Osteoblast (primary cell): Measurements from ENCODE around the gene ENOX2. TPM values are rescaled to one million over a fixed set of nuclear protein-coding genes. Genes with fewer than 3 reads are reported as not detected.

Source experiments
- DNase-seq: peaks from one replicate; pipeline ENCODE4 v3.0.0; 2011; ENCODE audit warnings: low spot score, mixed read lengths; ENCODE audit not compliant: insufficient read length; ENCODE audit errors: missing footprints
- H2AFZ ChIP-seq: 2 replicates; pipeline ENCODE4 v1.6.0; 2011; ENCODE audit warnings: mild to moderate bottlenecking, low read length
- H3K27ac ChIP-seq: 2 replicates; pipeline ENCODE4 v1.5.1; 2011; ENCODE audit warnings: mild to moderate bottlenecking, low read depth, low read length, moderate library complexity
- H3K27me3 ChIP-seq: 2 replicates; pipeline ENCODE4 v1.6.0; 2012; ENCODE audit warnings: mild to moderate bottlenecking, control low read depth, inconsistent platforms, low read length, moderate library complexity; ENCODE audit not compliant: insufficient read depth
- H3K36me3 ChIP-seq: 2 replicates; pipeline ENCODE4 v1.5.1; 2011; ENCODE audit warnings: mild to moderate bottlenecking, low read length, control low read depth, moderate library complexity; ENCODE audit not compliant: insufficient read depth
- H3K4me1 ChIP-seq: 2 replicates; pipeline ENCODE4 v1.5.1; 2011; ENCODE audit warnings: mild to moderate bottlenecking, low read length, control low read depth, moderate library complexity; ENCODE audit not compliant: insufficient read depth
- H3K4me2 ChIP-seq: 2 replicates; pipeline ENCODE4 v1.6.0; 2011; ENCODE audit warnings: mild to moderate bottlenecking, low read length; ENCODE audit not compliant: insufficient read depth
- H3K4me3 ChIP-seq: fragments of 200-600 bp; sonication (generic); 3 replicates; pipeline ENCODE4 v1.5.1; 2012; ENCODE audit warnings: mild to moderate bottlenecking, low read length, inconsistent platforms; ENCODE audit not compliant: insufficient read depth
- H3K79me2 ChIP-seq: 2 replicates; pipeline ENCODE4 v1.6.0; 2012; ENCODE audit warnings: mild to moderate bottlenecking, low read length, control low read depth, inconsistent platforms; ENCODE audit not compliant: insufficient read depth
- H3K9me3 ChIP-seq: 2 replicates; pipeline ENCODE4 v1.5.1; 2011; ENCODE audit warnings: low read depth, low read length, control low read depth
- H4K20me1 ChIP-seq: 2 replicates; pipeline ENCODE4 v1.6.0; 2012; ENCODE audit warnings: mild to moderate bottlenecking, low read length, control low read depth; ENCODE audit not compliant: insufficient read depth
- CTCF ChIP-seq: IDR thresholded peaks from 2 replicates; pipeline ENCODE4 v1.5.1; 2011; ENCODE audit warnings: mild to moderate bottlenecking, low read depth, low read length, moderate library complexity; ENCODE audit errors: extremely low read depth
- total RNA-seq: library from RNA; depleted of rRNA; stranded (reverse); fragments of >200 nt; gene quantifications from 2 replicates; pipeline ENCODE4 v1.2.3, GENCODE V29; 2012

The ENOX2 gene
- total RNA-seq, 1 donor: 8.0 TPM

GRCh38 chrX:130834830-130835229 is 68.2 kb downstream of the ENOX2 start:
- TF ChIP-seq CTCF: no peak
- no peak overlapping the region for H2AFZ ChIP-seq
- no peaks in the 10 kb centered on the region for H3K4me1 ChIP-seq
- no peaks in the 10 kb centered on the region for H3K79me2 ChIP-seq
- no peak overlapping the region for H3K27ac ChIP-seq
- H3K4me3 ChIP-seq: no peak overlapping the region
- H3K9me3 ChIP-seq: no peaks in the 10 kb centered on the region
- no peak for DNase-seq
- H4K20me1 ChIP-seq: no peaks in the 10 kb centered on the region
- no peak overlapping the region for H3K4me2 ChIP-seq
- no peaks in the 10 kb centered on the region for H3K27me3 ChIP-seq
- no peaks in the 10 kb centered on the region for H3K36me3 ChIP-seq

GRCh38 chrX:130834149-130834548 is 68.9 kb downstream of the ENOX2 start:
- no peak overlapping the region for H3K4me2 ChIP-seq
- H2AFZ ChIP-seq: no peak overlapping the region
- H3K27ac ChIP-seq: no peak overlapping the region
- no peaks in the 10 kb centered on the region for H3K4me1 ChIP-seq
- H3K9me3 ChIP-seq: no peaks in the 10 kb centered on the region
- H3K4me3 ChIP-seq: no peak overlapping the region
- no peak for DNase-seq
- no peaks in the 10 kb centered on the region for H3K27me3 ChIP-seq
- no peaks in the 10 kb centered on the region for H3K36me3 ChIP-seq
- no peak for TF ChIP-seq CTCF
- no peaks in the 10 kb centered on the region for H4K20me1 ChIP-seq
- H3K79me2 ChIP-seq: no peaks in the 10 kb centered on the region

- H3K4me2 ChIP-seq: no peak overlapping the region
- no peaks in the 10 kb centered on the region for H3K36me3 ChIP-seq
- no peaks in the 10 kb centered on the region for H3K9me3 ChIP-seq
- no peak overlapping the region for H2AFZ ChIP-seq
- no peak for TF ChIP-seq CTCF
- H3K79me2 ChIP-seq: no peaks in the 10 kb centered on the region
- no peaks in the 10 kb centered on the region for H3K4me1 ChIP-seq
- no peaks in the 10 kb centered on the region for H4K20me1 ChIP-seq
- DNase-seq: no peak
- no peak overlapping the region for H3K4me3 ChIP-seq
- no peaks in the 10 kb centered on the region for H3K27me3 ChIP-seq
- H3K27ac ChIP-seq: no peak overlapping the region
These were observed 71.7 kb downstream of the ENOX2 start for GRCh38 chrX:130831347-130831722.

GRCh38 chrX:130830599-130831346 is 72.2 kb downstream of the ENOX2 start:
- Histone ChIP-seq H3K4me3 (no peak overlapping the region), H4K20me1 (no peaks in the 10 kb centered on the region), H3K9me3 (no peaks in the 10 kb centered on the region), H3K4me2 (no peak overlapping the region), H3K27me3 (no peaks in the 10 kb centered on the region), H3K27ac (no peak overlapping the region), H3K36me3 (no peaks in the 10 kb centered on the region), H2AFZ (no peak overlapping the region), H3K4me1 (no peaks in the 10 kb centered on the region), H3K79me2 (no peaks in the 10 kb centered on the region)
- no peak for TF ChIP-seq CTCF
- DNase-seq: no peak
